CD4-positive, alpha-beta T cell (primary cell): ENCODE data around the gene TTC6. TPM values are rescaled to one million over a fixed set of nuclear protein-coding genes. Genes with fewer than 3 reads are reported as not detected.
A peak's percentile ranks its signal among the peaks of the same experiment; 100 is the strongest.

ENCODE experiments used
- ATAC-seq: fragments of 200-7000 bp; cut with Tn5 transposase; one replicate; pipeline ENCODE4 v1.10.0; 2022; ENCODE audit warnings: mild to moderate bottlenecking; ENCODE audit not compliant: poor library complexity
- CTCF ChIA-PET: fragments of 350-600 bp; sonication (Branson Sonifier 250); formaldehyde crosslinking; loops from one replicate; lab custom pipeline; 2021; ENCODE audit warnings: antibody characterized with exemption, inconsistent platforms; lab: Charles Lee
- POLR2A ChIA-PET: fragments of 350-600 bp; sonication (Branson Sonifier 250); formaldehyde crosslinking; loops from one replicate; lab custom pipeline; 2021; ENCODE audit warnings: antibody characterized with exemption, inconsistent platforms; lab: Charles Lee
- DNase-seq, 14 experiments: peaks; one replicate each; pipeline ENCODE4 v3.0.0-alpha.2; 2013 to 2020; ENCODE audit warnings: mixed read lengths in 2 of 14
- H3K27ac ChIP-seq, 2 donors: one replicate each; pipeline versions ENCODE4 v1.5.1 to v1.7.0; 2013; ENCODE audit warnings: low read length in 2 of 2, low read depth in 1 of 2, mild to moderate bottlenecking in 1 of 2
- H3K27me3 ChIP-seq, 2 experiments: 1 replicate in 1 of 2; 2 replicates in 1 of 2; pipeline versions ENCODE4 v1.6.1 to v1.7.0; 2013; ENCODE audit warnings: low read length in 2 of 2, control low read depth in 1 of 2, mild to moderate bottlenecking in 1 of 2, moderate library complexity in 1 of 2; ENCODE audit not compliant: insufficient read depth in 2 of 2, control insufficient read depth in 1 of 2
- H3K36me3 ChIP-seq: one replicate; pipeline ENCODE4 v1.6.1; 2013; ENCODE audit warnings: low read length, control low read depth; ENCODE audit not compliant: insufficient read depth
- H3K4me1 ChIP-seq: one replicate; pipeline ENCODE4 v1.6.1; 2013; ENCODE audit warnings: low read length, control low read depth; ENCODE audit not compliant: insufficient read depth
- H3K4me3 ChIP-seq: one replicate; pipeline ENCODE4 v1.5.1; 2013; ENCODE audit warnings: mild to moderate bottlenecking, low read length, moderate library complexity
- H3K9me3 ChIP-seq, 2 experiments: 1 replicate in 1 of 2; 2 replicates in 1 of 2; pipeline versions ENCODE4 v1.6.1 to v1.7.0; 2013; ENCODE audit warnings: low read length in 2 of 2, mild to moderate bottlenecking in 2 of 2, control low read depth in 1 of 2, moderate library complexity in 1 of 2; ENCODE audit not compliant: control insufficient read depth in 1 of 2, insufficient read depth in 1 of 2
- H3K27ac Mint-ChIP-seq: one replicate; pipeline ENCODE4 v1.8.0; 2020; ENCODE audit warnings: mixed read lengths
- H3K27me3 Mint-ChIP-seq: one replicate; pipeline ENCODE4 v1.8.0; 2021; ENCODE audit warnings: mixed read lengths
- H3K36me3 Mint-ChIP-seq: one replicate; pipeline ENCODE4 v1.8.0; 2021; ENCODE audit warnings: low read depth, mixed read lengths
- H3K4me1 Mint-ChIP-seq: one replicate; pipeline ENCODE4 v1.8.0; 2021; ENCODE audit warnings: low read depth, mixed read lengths
- H3K4me3 Mint-ChIP-seq: one replicate; pipeline ENCODE4 v1.8.0; 2020; ENCODE audit warnings: mild to moderate bottlenecking, mixed read lengths
- H3K9me3 Mint-ChIP-seq: one replicate; pipeline ENCODE4 v1.8.0; 2020; ENCODE audit warnings: mixed read lengths
- intact Hi-C, 2 experiments: fragments of 100-400 bp; cut with DNase I in 1 of 2; cut with micrococcal nuclease in 1 of 2; formaldehyde crosslinking; loops; one replicate each; pipeline versions ENCODE4 v1.15.1 to v1.9.0; 2023 to 2025; cut with DNase I, micrococcal nuclease
- total RNA-seq, 174 experiments: library from RNA in 2 of 174; stranded (reverse) in 2 of 174; gene quantifications; one replicate each; pipeline ENCODE4 v1.2.3 and lab custom pipeline; 2021 to 2026
- TF ChIP-seq, protein P1 (sequence below): fragments of 200-600 bp; IDR thresholded peaks from one replicate; pipeline ENCODE4 v1.8.0; 2022; ENCODE audit warnings: antibody characterized with exemption, mild to moderate bottlenecking

The TTC6 gene
- total RNA-seq, 2 experiments from 2014 or later = not detected

GRCh38 chr14:37596790-37597472 lies 1.5 kb downstream of the TTC6 start:
- peak overlapping the region; percentile 30 for H3K4me3 Mint-ChIP-seq

GRCh38 chr14:37597538-37597913 lies 2.1 kb downstream of the TTC6 start:
- peaks cover 39% of the 10 kb centered on the region for H3K4me1 ChIP-seq
- intact Hi-C loops = no loop called here
- H3K4me1 Mint-ChIP-seq = peaks cover 28% of the 10 kb centered on the region
- H3K27me3 ChIP-seq = peaks cover 86 to 91% of the 10 kb centered on the region in 2 experiments
- DNase-seq (no peak), ATAC-seq (no peak)
- H3K36me3 ChIP-seq = no peaks in the 10 kb centered on the region
- CTCF ChIA-PET = no interaction called here
- H3K36me3 Mint-ChIP-seq = no peaks in the 10 kb centered on the region
- no peak overlapping the region for H3K27ac Mint-ChIP-seq
- TF ChIP-seq, protein P1, sequence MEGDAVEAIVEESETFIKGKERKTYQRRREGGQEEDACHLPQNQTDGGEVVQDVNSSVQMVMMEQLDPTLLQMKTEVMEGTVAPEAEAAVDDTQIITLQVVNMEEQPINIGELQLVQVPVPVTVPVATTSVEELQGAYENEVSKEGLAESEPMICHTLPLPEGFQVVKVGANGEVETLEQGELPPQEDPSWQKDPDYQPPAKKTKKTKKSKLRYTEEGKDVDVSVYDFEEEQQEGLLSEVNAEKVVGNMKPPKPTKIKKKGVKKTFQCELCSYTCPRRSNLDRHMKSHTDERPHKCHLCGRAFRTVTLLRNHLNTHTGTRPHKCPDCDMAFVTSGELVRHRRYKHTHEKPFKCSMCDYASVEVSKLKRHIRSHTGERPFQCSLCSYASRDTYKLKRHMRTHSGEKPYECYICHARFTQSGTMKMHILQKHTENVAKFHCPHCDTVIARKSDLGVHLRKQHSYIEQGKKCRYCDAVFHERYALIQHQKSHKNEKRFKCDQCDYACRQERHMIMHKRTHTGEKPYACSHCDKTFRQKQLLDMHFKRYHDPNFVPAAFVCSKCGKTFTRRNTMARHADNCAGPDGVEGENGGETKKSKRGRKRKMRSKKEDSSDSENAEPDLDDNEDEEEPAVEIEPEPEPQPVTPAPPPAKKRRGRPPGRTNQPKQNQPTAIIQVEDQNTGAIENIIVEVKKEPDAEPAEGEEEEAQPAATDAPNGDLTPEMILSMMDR = no peak
- peaks cover 87% of the 10 kb centered on the region for H3K27me3 Mint-ChIP-seq
- no peak overlapping the region for H3K4me3 ChIP-seq
- H3K9me3 Mint-ChIP-seq = peaks cover 3% of the 10 kb centered on the region
- H3K4me3 Mint-ChIP-seq = peak overlapping the region; percentile 30
- H3K27ac ChIP-seq = no peak overlapping the region
- POLR2A ChIA-PET = no interaction called here
- peaks cover 6 to 60% of the 10 kb centered on the region in 2 experiments for H3K9me3 ChIP-seq

More at GRCh38 chr14:37596790-37597472, 1.5 kb downstream of the TTC6 start:
- ChIA-PET CTCF (no interaction called here), POLR2A (no interaction called here)
- peaks cover 86 to 91% of the 10 kb centered on the region in 2 experiments for H3K27me3 ChIP-seq
- H3K27me3 Mint-ChIP-seq = peaks cover 87% of the 10 kb centered on the region
- H3K4me1 Mint-ChIP-seq = peaks cover 28% of the 10 kb centered on the region
- no peaks in the 10 kb centered on the region for H3K36me3 Mint-ChIP-seq
- peaks cover 6 to 60% of the 10 kb centered on the region in 2 experiments for H3K9me3 ChIP-seq
- peaks cover 3% of the 10 kb centered on the region for H3K9me3 Mint-ChIP-seq
- no peak overlapping the region for H3K4me3 ChIP-seq
- intact Hi-C loops = no loop called here
- H3K36me3 ChIP-seq = no peaks in the 10 kb centered on the region
- TF ChIP-seq, protein P1 = no peak
- H3K27ac Mint-ChIP-seq = no peak overlapping the region
- ATAC-seq = no peak
- H3K4me1 ChIP-seq = peaks cover 39% of the 10 kb centered on the region
- no peak for DNase-seq
- no peak overlapping the region for H3K27ac ChIP-seq

DNA sequence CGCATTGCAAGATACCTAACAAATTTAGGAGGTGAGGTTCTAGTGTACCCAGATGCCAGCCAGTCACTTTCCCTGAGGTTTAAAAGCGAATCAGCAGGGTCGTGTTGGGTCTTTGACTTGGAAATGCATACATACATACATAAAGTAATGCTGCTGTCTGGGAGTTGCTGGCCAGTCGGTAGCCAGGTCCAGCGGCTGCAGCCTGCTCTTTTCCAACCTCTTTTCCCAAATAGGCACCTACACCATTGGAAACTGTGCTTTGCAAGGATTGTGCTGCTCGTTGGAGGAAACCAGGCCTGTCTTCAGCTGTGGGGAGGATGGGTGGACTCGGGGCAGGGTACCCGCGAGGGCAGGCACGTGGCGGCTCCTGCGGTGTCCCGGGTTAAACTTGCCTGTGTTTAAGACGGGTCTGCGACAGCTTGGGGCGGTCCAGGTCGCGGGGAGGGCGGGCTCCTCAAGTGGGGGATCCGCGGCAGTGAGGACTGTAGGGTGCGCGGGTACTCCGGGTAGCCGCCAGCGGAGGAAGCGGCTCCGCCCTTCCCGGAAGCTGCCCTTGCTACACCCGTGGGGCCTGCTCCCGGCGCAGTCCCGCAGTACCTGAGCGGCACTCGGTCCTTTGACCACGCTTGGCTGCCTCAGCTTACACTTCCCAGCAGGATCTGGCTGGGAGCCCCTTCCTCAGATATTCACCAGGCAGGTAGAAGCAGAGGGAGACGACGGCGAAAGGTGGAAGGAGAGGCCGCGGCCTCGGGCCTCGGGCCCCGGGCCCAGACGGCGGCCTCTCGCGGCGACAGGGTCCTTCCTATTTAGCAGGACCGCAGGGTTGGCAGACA lies 2.7 kb downstream of the TTC6 start:
- H3K27ac Mint-ChIP-seq = no peak overlapping the region
- ChIA-PET CTCF (no interaction called here), POLR2A (no interaction called here)
- Histone ChIP-seq H3K36me3 (no peaks in the 10 kb centered on the region), H3K4me3 (no peak overlapping the region), H3K9me3 (peaks cover 6 to 60% of the 10 kb centered on the region in 2 experiments), H3K27me3 (peaks cover 87 to 91% of the 10 kb centered on the region in 2 experiments), H3K4me1 (peaks cover 39% of the 10 kb centered on the region), H3K27ac (no peak overlapping the region)
- ATAC-seq (no peak), DNase-seq (no peak)
- H3K9me3 Mint-ChIP-seq = peaks cover 3% of the 10 kb centered on the region
- no peak overlapping the region for H3K4me3 Mint-ChIP-seq
- TF ChIP-seq, protein P1 = no peak
- intact Hi-C loops = no loop called here
- no peaks in the 10 kb centered on the region for H3K36me3 Mint-ChIP-seq
- peaks cover 28% of the 10 kb centered on the region for H3K4me1 Mint-ChIP-seq
- peaks cover 87% of the 10 kb centered on the region for H3K27me3 Mint-ChIP-seq
